ENCODE measurements around the gene APP. TPM values are rescaled to one million over a fixed set of nuclear protein-coding genes. Genes with fewer than 3 reads are reported as not detected.

APP gene
- total RNA-seq, 1 donor = 373 TPM

DNA sequence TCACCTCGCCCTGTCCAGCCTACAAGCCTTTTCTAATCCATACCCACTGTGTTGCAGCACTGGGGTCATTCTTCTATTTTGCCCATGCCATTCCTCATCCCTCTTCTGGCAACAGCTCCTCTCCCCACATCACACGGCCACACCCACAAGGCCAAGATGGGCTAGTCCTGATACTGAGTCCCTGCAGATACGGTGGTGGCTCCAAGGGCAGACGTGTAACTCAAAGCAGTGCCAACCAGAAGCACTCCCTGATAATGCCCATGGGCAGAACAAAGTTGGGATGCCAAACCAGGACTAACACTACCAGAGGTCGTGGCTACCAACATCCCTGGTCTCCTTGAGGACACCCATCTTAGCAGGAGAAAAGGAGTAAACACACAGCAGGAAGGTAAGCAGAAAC, 64.8 kb downstream of the APP start:
- Histone ChIP-seq H3K79me2 (ENCODE audit: insufficient read depth, low read length) (peaks cover 66% of the 10 kb centered on the region), H3K9me3 (ENCODE audit: low read depth, low read length) (no peaks in the 10 kb centered on the region), H3K4me1 (ENCODE audit: insufficient read depth, low read length) (no peaks in the 10 kb centered on the region), H3K36me3 (ENCODE audit: insufficient read depth, low read length) (peaks cover 11% of the 10 kb centered on the region), H3K27me3 (ENCODE audit: insufficient read depth, low read length) (no peaks in the 10 kb centered on the region), H3K4me3 (ENCODE audit: insufficient read depth, low read length) (no peak overlapping the region), H3K27ac (ENCODE audit: low read depth, low read length) (no peak overlapping the region), H2AFZ (ENCODE audit: low read length) (no peak overlapping the region), H4K20me1 (ENCODE audit: insufficient read depth, low read length) (peaks cover 13% of the 10 kb centered on the region), H3K4me2 (ENCODE audit: insufficient read depth, low read length) (no peak overlapping the region)
- TF ChIP-seq, protein P1, sequence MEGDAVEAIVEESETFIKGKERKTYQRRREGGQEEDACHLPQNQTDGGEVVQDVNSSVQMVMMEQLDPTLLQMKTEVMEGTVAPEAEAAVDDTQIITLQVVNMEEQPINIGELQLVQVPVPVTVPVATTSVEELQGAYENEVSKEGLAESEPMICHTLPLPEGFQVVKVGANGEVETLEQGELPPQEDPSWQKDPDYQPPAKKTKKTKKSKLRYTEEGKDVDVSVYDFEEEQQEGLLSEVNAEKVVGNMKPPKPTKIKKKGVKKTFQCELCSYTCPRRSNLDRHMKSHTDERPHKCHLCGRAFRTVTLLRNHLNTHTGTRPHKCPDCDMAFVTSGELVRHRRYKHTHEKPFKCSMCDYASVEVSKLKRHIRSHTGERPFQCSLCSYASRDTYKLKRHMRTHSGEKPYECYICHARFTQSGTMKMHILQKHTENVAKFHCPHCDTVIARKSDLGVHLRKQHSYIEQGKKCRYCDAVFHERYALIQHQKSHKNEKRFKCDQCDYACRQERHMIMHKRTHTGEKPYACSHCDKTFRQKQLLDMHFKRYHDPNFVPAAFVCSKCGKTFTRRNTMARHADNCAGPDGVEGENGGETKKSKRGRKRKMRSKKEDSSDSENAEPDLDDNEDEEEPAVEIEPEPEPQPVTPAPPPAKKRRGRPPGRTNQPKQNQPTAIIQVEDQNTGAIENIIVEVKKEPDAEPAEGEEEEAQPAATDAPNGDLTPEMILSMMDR (IDR thresholded peaks at IDR 0.05; ENCODE audit: extremely low read depth, low read depth, low read length) = no peak
- DNase-seq (ENCODE audit: insufficient read length, low spot score, missing footprints) = no peak

DNA sequence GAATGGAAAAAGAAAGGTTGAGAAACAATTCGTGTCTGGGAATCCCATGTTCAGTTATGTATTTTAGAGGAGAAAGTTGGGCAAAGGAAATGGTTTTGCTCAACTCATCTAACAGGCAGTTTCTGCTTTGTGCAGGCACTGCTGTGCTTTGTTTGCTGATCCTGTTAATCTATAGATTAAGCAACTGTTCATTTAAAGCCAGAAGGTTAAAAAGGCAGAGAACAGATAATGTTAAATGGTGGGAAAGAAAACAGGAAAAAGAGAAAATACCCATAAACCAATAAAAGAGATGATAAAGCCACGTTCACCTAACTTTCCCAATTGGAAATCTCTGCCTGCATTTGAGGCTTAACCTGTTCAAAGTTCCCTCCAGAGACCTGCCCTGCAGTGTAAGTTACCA, 70.0 kb downstream of the APP start:
- no peak overlapping the region for H3K27ac ChIP-seq (ENCODE audit: low read depth, low read length)
- no peaks in the 10 kb centered on the region for H3K4me1 ChIP-seq (ENCODE audit: insufficient read depth, low read length)
- H3K27me3 ChIP-seq (ENCODE audit: insufficient read depth, low read length) = no peaks in the 10 kb centered on the region
- no peaks in the 10 kb centered on the region for H3K9me3 ChIP-seq (ENCODE audit: low read depth, low read length)
- no peak overlapping the region for H3K4me3 ChIP-seq (ENCODE audit: insufficient read depth, low read length)
- H4K20me1 ChIP-seq (ENCODE audit: insufficient read depth, low read length) = peaks cover 16% of the 10 kb centered on the region
- TF ChIP-seq, protein P1 (IDR thresholded peaks at IDR 0.05; ENCODE audit: extremely low read depth, low read depth, low read length) = no peak
- no peak overlapping the region for H2AFZ ChIP-seq (ENCODE audit: low read length)
- DNase-seq (ENCODE audit: insufficient read length, low spot score, missing footprints) = no peak
- peaks cover 75% of the 10 kb centered on the region for H3K79me2 ChIP-seq (ENCODE audit: insufficient read depth, low read length)
- H3K36me3 ChIP-seq (ENCODE audit: insufficient read depth, low read length) = peaks cover 4% of the 10 kb centered on the region
- no peak overlapping the region for H3K4me2 ChIP-seq (ENCODE audit: insufficient read depth, low read length)

DNA sequence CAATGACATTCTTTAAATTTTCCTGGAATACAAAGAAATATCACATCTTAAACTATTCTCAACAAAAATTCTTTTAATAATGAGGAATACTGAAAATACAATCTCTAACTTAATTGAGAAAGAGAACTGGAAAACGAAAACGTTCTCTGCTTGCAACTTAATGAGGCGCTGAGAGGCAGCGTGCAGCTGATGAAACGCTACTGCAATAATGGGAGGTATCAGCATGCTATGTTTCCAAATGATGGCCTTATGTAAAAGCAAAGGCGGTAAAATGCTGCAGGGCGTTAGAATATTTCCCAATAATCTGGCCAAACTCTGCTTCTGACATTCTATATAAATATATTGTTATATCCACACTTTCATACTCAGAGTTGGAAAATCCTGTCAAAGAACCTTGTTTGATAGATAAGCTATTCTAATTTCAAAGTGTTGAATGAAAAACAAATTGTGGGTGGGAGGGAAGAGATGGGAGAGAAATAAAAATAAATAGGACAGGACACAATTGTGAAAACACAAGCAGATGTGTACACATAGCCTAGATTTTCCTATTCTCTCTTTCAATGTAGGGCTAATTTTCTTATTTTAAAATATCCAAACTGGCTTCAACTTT, 70.9 kb downstream of the APP start:
- H3K27me3 ChIP-seq (ENCODE audit: insufficient read depth, low read length) = no peaks in the 10 kb centered on the region
- no peak overlapping the region for H3K27ac ChIP-seq (ENCODE audit: low read depth, low read length)
- H3K4me3 ChIP-seq (ENCODE audit: insufficient read depth, low read length) = no peak overlapping the region
- H3K4me1 ChIP-seq (ENCODE audit: insufficient read depth, low read length) = no peaks in the 10 kb centered on the region
- H3K36me3 ChIP-seq (ENCODE audit: insufficient read depth, low read length) = peaks cover 4% of the 10 kb centered on the region
- TF ChIP-seq, protein P1 (IDR thresholded peaks at IDR 0.05; ENCODE audit: extremely low read depth, low read depth, low read length) = no peak
- peaks cover 78% of the 10 kb centered on the region for H3K79me2 ChIP-seq (ENCODE audit: insufficient read depth, low read length)
- peaks cover 16% of the 10 kb centered on the region for H4K20me1 ChIP-seq (ENCODE audit: insufficient read depth, low read length)
- no peak overlapping the region for H3K4me2 ChIP-seq (ENCODE audit: insufficient read depth, low read length)
- DNase-seq (ENCODE audit: insufficient read length, low spot score, missing footprints) = no peak
- H2AFZ ChIP-seq (ENCODE audit: low read length) = no peak overlapping the region
- H3K9me3 ChIP-seq (ENCODE audit: low read depth, low read length) = no peaks in the 10 kb centered on the region

- Histone ChIP-seq H3K79me2 (ENCODE audit: insufficient read depth, low read length) (peaks cover 74% of the 10 kb centered on the region), H3K4me2 (ENCODE audit: insufficient read depth, low read length) (no peak overlapping the region), H3K27me3 (ENCODE audit: insufficient read depth, low read length) (no peaks in the 10 kb centered on the region), H4K20me1 (ENCODE audit: insufficient read depth, low read length) (peaks cover 13% of the 10 kb centered on the region), H2AFZ (ENCODE audit: low read length) (no peak overlapping the region), H3K36me3 (ENCODE audit: insufficient read depth, low read length) (peaks cover 4% of the 10 kb centered on the region), H3K27ac (ENCODE audit: low read depth, low read length) (no peak overlapping the region), H3K4me1 (ENCODE audit: insufficient read depth, low read length) (no peaks in the 10 kb centered on the region), H3K9me3 (ENCODE audit: low read depth, low read length) (no peaks in the 10 kb centered on the region), H3K4me3 (ENCODE audit: insufficient read depth, low read length) (no peak overlapping the region)
- no peak for DNase-seq (ENCODE audit: insufficient read length, low spot score, missing footprints)
- TF ChIP-seq, protein P1 (IDR thresholded peaks at IDR 0.05; ENCODE audit: extremely low read depth, low read depth, low read length) = no peak
Observed at GRCh38 chr21:26098772-26099397, 71.7 kb downstream of the APP start.

Measured in osteoblast (primary cell).